Activated T-cell treated with anti-CD3 and anti-CD28 coated beads, Interleukin-2, amount 50 U/mL, for 48 hours (primary cell): Measurements from ENCODE around the gene ARHGAP10.

Experiments
- DNase-seq, 2 experiments: peaks; one replicate each; pipeline ENCODE4 v3.0.0-alpha.2; 2020

ARHGAP10 gene

GRCh38 chr4:147830987-147831386, 99.1 kb downstream of the ARHGAP10 start:
- no peak for DNase-seq

GRCh38 chr4:147831551-147832171, 99.8 kb downstream of the ARHGAP10 start:
- no peak for DNase-seq

GRCh38 chr4:147833254-147833653, 101.4 kb downstream of the ARHGAP10 start:
- no peak for DNase-seq

- no peak for DNase-seq
Measured at GRCh38 chr4:147833741-147834140, 101.9 kb downstream of the ARHGAP10 start.

GRCh38 chr4:147834480-147834879, 102.6 kb downstream of the ARHGAP10 start:
- no peak for DNase-seq

GRCh38 chr4:147836807-147837206, 104.9 kb downstream of the ARHGAP10 start:
- no peak for DNase-seq

GRCh38 chr4:147837435-147837834, 105.5 kb downstream of the ARHGAP10 start:
- DNase-seq = no peak

- no peak for DNase-seq
Measured at GRCh38 chr4:147837854-147838253, 106.0 kb downstream of the ARHGAP10 start.

GRCh38 chr4:147839200-147839599, 107.3 kb downstream of the ARHGAP10 start:
- DNase-seq = no peak

- DNase-seq = no peak
Measured at GRCh38 chr4:147839663-147840062, 107.8 kb downstream of the ARHGAP10 start.

GRCh38 chr4:147840838-147841738, 109.2 kb downstream of the ARHGAP10 start:
- DNase-seq = no peak

- DNase-seq = no peak
Measured at GRCh38 chr4:147842573-147842972, 110.7 kb downstream of the ARHGAP10 start.

GRCh38 chr4:147843162-147843561, 111.3 kb downstream of the ARHGAP10 start:
- no peak for DNase-seq

- DNase-seq = no peak
Measured at GRCh38 chr4:147844781-147845180, 112.9 kb downstream of the ARHGAP10 start.

GRCh38 chr4:147846318-147847155, 114.6 kb downstream of the ARHGAP10 start:
- peak in 1 of 2 experiments; percentile 21 for DNase-seq

GRCh38 chr4:147847751-147848590, 116.1 kb downstream of the ARHGAP10 start:
- no peak for DNase-seq

GRCh38 chr4:147848634-147849033, 116.7 kb downstream of the ARHGAP10 start:
- no peak for DNase-seq

GRCh38 chr4:147851135-147851534, 119.2 kb downstream of the ARHGAP10 start:
- DNase-seq = no peak

- no peak for DNase-seq
Measured at GRCh38 chr4:147853706-147854105, 121.8 kb downstream of the ARHGAP10 start.

GRCh38 chr4:147854154-147854553, 122.3 kb downstream of the ARHGAP10 start:
- DNase-seq = no peak

- no peak for DNase-seq
Measured at GRCh38 chr4:147855571-147856009, 123.7 kb downstream of the ARHGAP10 start.

- no peak for DNase-seq
Measured at GRCh38 chr4:147860960-147861359, 129.1 kb downstream of the ARHGAP10 start.
